ENCODE results near the gene MAK. TPM values are rescaled to one million over a fixed set of nuclear protein-coding genes. Genes with fewer than 3 reads are reported as not detected.

Gene MAK
- polyA plus RNA-seq, 1 donor from 2014 or later: not detected

DNA sequence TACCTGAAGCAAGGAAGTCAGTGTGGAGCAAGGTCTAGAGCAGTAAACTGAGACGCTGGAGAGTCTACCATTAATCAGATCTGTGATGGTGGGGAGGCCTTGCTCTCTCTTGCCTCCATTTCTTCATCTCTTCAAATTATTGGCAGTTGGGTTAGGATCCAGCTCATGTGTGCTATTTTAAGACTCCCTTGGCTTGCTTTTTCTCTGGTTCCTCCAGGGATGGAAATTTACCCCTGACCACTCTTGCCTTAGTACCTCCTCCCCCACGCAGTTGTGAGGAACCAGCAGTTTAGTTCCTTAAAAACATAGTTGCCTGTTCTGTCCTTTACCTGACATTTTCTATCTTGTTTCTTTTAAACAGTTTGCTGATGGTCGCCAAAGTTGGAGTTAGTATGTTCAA, 108.1 kb downstream of the MAK start:
- TF ChIP-seq MXI1 (conservative IDR thresholded peaks at IDR 0.05; ENCODE audit: poor library complexity, severe bottlenecking): no peak
- TF ChIP-seq TAF1 (IDR thresholded peaks at IDR 0.05; ENCODE audit: low read depth): no peak
- TF ChIP-seq, protein P1, sequence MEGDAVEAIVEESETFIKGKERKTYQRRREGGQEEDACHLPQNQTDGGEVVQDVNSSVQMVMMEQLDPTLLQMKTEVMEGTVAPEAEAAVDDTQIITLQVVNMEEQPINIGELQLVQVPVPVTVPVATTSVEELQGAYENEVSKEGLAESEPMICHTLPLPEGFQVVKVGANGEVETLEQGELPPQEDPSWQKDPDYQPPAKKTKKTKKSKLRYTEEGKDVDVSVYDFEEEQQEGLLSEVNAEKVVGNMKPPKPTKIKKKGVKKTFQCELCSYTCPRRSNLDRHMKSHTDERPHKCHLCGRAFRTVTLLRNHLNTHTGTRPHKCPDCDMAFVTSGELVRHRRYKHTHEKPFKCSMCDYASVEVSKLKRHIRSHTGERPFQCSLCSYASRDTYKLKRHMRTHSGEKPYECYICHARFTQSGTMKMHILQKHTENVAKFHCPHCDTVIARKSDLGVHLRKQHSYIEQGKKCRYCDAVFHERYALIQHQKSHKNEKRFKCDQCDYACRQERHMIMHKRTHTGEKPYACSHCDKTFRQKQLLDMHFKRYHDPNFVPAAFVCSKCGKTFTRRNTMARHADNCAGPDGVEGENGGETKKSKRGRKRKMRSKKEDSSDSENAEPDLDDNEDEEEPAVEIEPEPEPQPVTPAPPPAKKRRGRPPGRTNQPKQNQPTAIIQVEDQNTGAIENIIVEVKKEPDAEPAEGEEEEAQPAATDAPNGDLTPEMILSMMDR (IDR thresholded peaks at IDR 0.05; ENCODE audit: poor library complexity, severe bottlenecking): no peak
- no peak for TF ChIP-seq RAD21 (conservative IDR thresholded peaks at IDR 0.05)
- TF ChIP-seq EP300 (conservative IDR thresholded peaks at IDR 0.05; ENCODE audit: poor library complexity, severe bottlenecking): no peak
- no peak for TF ChIP-seq POLR2AphosphoS5 (IDR thresholded peaks at IDR 0.05)
- no peak for TF ChIP-seq SMC3 (conservative IDR thresholded peaks at IDR 0.05; ENCODE audit: poor library complexity)
- no peak for TF ChIP-seq EZH2 (IDR thresholded peaks at IDR 0.05; ENCODE audit: borderline replicate concordance, insufficient read depth, low read length, poor library complexity, severe bottlenecking)
- TF ChIP-seq, protein P2, sequence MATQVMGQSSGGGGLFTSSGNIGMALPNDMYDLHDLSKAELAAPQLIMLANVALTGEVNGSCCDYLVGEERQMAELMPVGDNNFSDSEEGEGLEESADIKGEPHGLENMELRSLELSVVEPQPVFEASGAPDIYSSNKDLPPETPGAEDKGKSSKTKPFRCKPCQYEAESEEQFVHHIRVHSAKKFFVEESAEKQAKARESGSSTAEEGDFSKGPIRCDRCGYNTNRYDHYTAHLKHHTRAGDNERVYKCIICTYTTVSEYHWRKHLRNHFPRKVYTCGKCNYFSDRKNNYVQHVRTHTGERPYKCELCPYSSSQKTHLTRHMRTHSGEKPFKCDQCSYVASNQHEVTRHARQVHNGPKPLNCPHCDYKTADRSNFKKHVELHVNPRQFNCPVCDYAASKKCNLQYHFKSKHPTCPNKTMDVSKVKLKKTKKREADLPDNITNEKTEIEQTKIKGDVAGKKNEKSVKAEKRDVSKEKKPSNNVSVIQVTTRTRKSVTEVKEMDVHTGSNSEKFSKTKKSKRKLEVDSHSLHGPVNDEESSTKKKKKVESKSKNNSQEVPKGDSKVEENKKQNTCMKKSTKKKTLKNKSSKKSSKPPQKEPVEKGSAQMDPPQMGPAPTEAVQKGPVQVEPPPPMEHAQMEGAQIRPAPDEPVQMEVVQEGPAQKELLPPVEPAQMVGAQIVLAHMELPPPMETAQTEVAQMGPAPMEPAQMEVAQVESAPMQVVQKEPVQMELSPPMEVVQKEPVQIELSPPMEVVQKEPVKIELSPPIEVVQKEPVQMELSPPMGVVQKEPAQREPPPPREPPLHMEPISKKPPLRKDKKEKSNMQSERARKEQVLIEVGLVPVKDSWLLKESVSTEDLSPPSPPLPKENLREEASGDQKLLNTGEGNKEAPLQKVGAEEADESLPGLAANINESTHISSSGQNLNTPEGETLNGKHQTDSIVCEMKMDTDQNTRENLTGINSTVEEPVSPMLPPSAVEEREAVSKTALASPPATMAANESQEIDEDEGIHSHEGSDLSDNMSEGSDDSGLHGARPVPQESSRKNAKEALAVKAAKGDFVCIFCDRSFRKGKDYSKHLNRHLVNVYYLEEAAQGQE (IDR thresholded peaks at IDR 0.05; ENCODE audit: borderline replicate concordance): no peak
- no peak overlapping the region for H3K4me3 ChIP-seq (ENCODE audit: low read length)
- no peaks in the 10 kb centered on the region for H3F3A ChIP-seq (ENCODE audit: insufficient read depth, low read length, poor library complexity, severe bottlenecking)
- H3K36me3 ChIP-seq (ENCODE audit: insufficient read depth, low read length): no peaks in the 10 kb centered on the region
- no peaks in the 10 kb centered on the region for H4K20me1 ChIP-seq (ENCODE audit: insufficient read depth)
- no peak overlapping the region for H2AFZ ChIP-seq (ENCODE audit: low read depth, low read length)
- H3K9ac ChIP-seq (ENCODE audit: low read length): no peak overlapping the region
- H3K79me2 ChIP-seq (replicated peaks; ENCODE audit: insufficient read depth, low read length): no peaks in the 10 kb centered on the region
- no peaks in the 10 kb centered on the region for H3K27me3 ChIP-seq (ENCODE audit: insufficient read depth, low read depth, low read length)
- H3K9me3 ChIP-seq (ENCODE audit: low read length): no peaks in the 10 kb centered on the region
- H3K9me2 ChIP-seq (ENCODE audit: insufficient read depth, low read length): no peaks in the 10 kb centered on the region
- no peak overlapping the region for H3K4me2 ChIP-seq (ENCODE audit: low read length)
- no peak overlapping the region for H3K27ac ChIP-seq (ENCODE audit: low read length)

- H3K79me2 ChIP-seq (replicated peaks; ENCODE audit: insufficient read depth, low read length): peaks cover 10% of the 10 kb centered on the region
- H3K4me2 ChIP-seq (ENCODE audit: low read length): no peak overlapping the region
- H3K27me3 ChIP-seq (ENCODE audit: insufficient read depth, low read depth, low read length): no peaks in the 10 kb centered on the region
- no peaks in the 10 kb centered on the region for H3K9me2 ChIP-seq (ENCODE audit: insufficient read depth, low read length)
- H4K20me1 ChIP-seq (ENCODE audit: insufficient read depth): no peaks in the 10 kb centered on the region
- no peaks in the 10 kb centered on the region for H3F3A ChIP-seq (ENCODE audit: insufficient read depth, low read length, poor library complexity, severe bottlenecking)
- H2AFZ ChIP-seq (ENCODE audit: low read depth, low read length): no peak overlapping the region
- H3K27ac ChIP-seq (ENCODE audit: low read length): no peak overlapping the region
- no peaks in the 10 kb centered on the region for H3K36me3 ChIP-seq (ENCODE audit: insufficient read depth, low read length)
- no peaks in the 10 kb centered on the region for H3K9me3 ChIP-seq (ENCODE audit: low read length)
- H3K4me3 ChIP-seq (ENCODE audit: low read length): no peak overlapping the region
- TF ChIP-seq EP300 (conservative IDR thresholded peaks at IDR 0.05; ENCODE audit: poor library complexity, severe bottlenecking) (no peak), POLR2AphosphoS5 (IDR thresholded peaks at IDR 0.05) (no peak), SMC3 (conservative IDR thresholded peaks at IDR 0.05; ENCODE audit: poor library complexity) (no peak), TAF1 (IDR thresholded peaks at IDR 0.05; ENCODE audit: low read depth) (no peak), EZH2 (IDR thresholded peaks at IDR 0.05; ENCODE audit: borderline replicate concordance, insufficient read depth, low read length, poor library complexity, severe bottlenecking) (no peak), MXI1 (conservative IDR thresholded peaks at IDR 0.05; ENCODE audit: poor library complexity, severe bottlenecking) (no peak)
- TF ChIP-seq, protein P2 (IDR thresholded peaks at IDR 0.05; ENCODE audit: borderline replicate concordance): no peak
- TF ChIP-seq, protein P1 (IDR thresholded peaks at IDR 0.05; ENCODE audit: poor library complexity, severe bottlenecking): no peak
- no peak overlapping the region for H3K9ac ChIP-seq (ENCODE audit: low read length)
Measured at GRCh38 chr6:10725716-10726115, 112.6 kb downstream of the MAK start.
